ENCODE data around the gene LRRIQ4.

Gene LRRIQ4

DNA sequence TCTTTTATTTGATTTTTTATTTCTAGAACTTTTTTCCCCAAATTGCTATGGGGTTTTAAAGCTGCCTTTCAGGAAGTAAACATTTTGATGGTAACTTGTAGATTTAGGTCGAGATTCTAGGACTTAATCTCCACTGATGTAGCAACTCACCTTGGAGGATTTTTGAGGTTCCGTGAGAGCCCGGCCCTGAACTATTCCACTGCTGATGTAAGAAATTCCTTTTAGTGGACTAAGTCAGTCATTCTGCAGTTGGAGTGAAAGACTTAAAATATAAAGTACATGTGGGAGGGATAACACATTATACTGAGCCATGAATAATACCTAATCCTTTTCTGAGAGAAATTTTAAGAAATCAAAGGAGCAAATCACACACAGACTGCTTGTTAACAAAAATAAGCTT, 12.6 kb downstream of the LRRIQ4 start:
- Mint-ChIP-seq H3K27me3 (no peaks in the 10 kb centered on the region), H3K27ac (no peak overlapping the region), H3K36me3 (ENCODE audit: low read depth) (no peaks in the 10 kb centered on the region), H3K9me3 (no peaks in the 10 kb centered on the region), H3K4me1 (ENCODE audit: low read depth) (no peaks in the 10 kb centered on the region), H3K4me3 (no peak overlapping the region)

DNA sequence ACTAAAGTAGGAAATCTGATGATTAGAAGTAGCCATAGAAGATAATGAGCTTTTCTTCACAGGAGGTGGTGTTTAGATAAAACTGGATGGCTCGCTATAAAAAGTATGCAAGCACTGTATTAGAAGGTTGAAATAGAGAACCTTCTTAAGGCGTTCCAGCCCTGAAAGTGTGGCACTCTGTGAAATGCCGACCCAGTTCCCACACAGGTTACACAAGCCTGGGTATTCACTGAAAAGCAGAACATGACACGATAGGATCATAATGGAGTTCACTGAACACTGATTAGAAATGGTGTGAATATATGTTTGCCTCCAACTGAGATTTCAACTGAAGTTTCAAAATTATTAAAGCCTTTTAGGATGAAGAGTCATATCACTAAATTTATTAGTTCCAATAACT, 15.0 kb downstream of the LRRIQ4 start:
- Mint-ChIP-seq H3K27me3 (no peaks in the 10 kb centered on the region), H3K4me1 (ENCODE audit: low read depth) (no peaks in the 10 kb centered on the region), H3K4me3 (no peak overlapping the region), H3K27ac (no peak overlapping the region), H3K9me3 (no peaks in the 10 kb centered on the region), H3K36me3 (ENCODE audit: low read depth) (no peaks in the 10 kb centered on the region)

DNA sequence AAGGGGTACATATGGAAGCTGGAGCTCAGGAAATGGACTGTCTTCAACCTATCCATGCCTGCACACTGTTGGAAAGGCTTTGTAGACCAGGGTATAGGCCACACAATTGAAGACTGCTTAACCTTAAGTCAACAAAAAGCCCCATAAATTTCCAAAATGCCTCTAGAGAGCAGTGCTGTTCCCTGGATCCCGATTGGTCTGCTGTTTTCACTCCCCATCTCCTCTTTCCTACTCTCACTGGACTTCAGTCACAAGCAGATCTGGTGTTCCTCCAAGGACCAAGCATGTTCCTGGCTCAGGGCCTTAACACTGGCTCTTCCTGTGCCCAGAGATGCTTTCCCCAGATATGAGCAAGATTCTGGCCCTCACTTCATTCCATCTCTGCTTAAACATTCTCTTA, 22.9 kb downstream of the LRRIQ4 start:
- Mint-ChIP-seq H3K9me3 (no peaks in the 10 kb centered on the region), H3K27ac (no peak overlapping the region), H3K4me1 (ENCODE audit: low read depth) (peaks cover 4% of the 10 kb centered on the region), H3K27me3 (peaks cover 3% of the 10 kb centered on the region), H3K4me3 (no peak overlapping the region), H3K36me3 (ENCODE audit: low read depth) (no peaks in the 10 kb centered on the region)

DNA sequence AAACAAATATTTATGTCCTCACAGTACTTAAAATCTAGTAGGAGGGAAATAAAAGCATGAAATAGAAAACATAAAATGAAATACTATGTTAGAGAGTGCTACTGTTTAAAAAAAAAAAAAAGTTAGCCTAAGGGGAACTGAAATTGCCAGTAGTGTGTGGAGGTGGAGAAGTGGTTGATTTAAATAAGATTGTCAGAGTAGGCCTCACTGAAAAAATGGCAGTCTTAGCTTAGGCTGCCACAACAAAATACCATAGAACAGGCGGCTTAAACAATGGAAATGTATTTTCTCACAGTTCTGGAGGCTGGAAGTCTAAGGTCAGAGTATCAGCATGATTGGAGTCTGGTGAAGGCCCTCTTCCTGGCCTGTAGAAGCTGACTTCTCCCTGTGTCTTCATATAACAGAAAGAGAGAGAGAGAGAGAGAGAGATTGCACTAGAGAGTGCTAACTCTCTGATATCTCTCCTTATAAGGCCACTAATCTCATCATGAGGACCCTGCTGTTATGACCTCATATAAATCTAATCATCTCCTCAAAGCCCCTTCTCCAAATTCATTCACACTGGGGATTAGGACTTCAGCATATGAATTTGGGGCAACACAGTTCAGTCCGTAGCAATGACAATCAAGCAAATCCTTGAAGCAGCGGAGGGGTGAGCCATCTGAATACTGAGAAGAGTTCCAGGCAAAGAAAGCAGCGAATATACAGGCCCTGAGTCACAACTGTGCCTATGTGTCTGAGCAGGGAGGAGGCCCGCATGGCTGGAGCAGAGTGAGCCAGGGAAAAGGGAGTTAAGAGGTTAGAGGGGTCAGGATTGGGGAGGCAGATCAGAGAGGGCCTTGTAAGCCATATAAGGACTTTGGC, 23.6 kb downstream of the LRRIQ4 start:
- H3K9me3 Mint-ChIP-seq: no peaks in the 10 kb centered on the region
- no peak overlapping the region for H3K27ac Mint-ChIP-seq
- no peak overlapping the region for H3K4me3 Mint-ChIP-seq
- H3K4me1 Mint-ChIP-seq (ENCODE audit: low read depth): peaks cover 4% of the 10 kb centered on the region
- no peaks in the 10 kb centered on the region for H3K36me3 Mint-ChIP-seq (ENCODE audit: low read depth)
- peaks cover 3% of the 10 kb centered on the region for H3K27me3 Mint-ChIP-seq

DNA sequence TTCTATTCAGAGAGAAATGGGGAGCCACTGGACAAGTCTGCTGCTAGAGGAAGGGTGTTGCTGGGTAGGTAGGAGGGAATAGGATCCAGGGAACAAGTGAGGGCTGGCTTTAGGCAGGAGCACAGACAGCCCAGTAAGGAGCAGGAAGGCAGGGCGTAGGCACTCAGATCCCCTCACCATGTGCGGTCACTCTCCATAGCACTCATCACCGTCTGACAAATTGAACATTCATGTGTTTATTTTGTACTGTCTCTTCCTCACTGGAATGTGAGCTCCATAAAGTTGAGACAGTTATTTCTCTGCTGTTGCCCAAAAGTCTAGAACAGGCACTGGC, 24.2 kb downstream of the LRRIQ4 start:
- H3K9me3 Mint-ChIP-seq: no peaks in the 10 kb centered on the region
- H3K27me3 Mint-ChIP-seq: peaks cover 3% of the 10 kb centered on the region
- peaks cover 4% of the 10 kb centered on the region for H3K4me1 Mint-ChIP-seq (ENCODE audit: low read depth)
- H3K4me3 Mint-ChIP-seq: no peak overlapping the region
- no peaks in the 10 kb centered on the region for H3K36me3 Mint-ChIP-seq (ENCODE audit: low read depth)
- no peak overlapping the region for H3K27ac Mint-ChIP-seq

DNA sequence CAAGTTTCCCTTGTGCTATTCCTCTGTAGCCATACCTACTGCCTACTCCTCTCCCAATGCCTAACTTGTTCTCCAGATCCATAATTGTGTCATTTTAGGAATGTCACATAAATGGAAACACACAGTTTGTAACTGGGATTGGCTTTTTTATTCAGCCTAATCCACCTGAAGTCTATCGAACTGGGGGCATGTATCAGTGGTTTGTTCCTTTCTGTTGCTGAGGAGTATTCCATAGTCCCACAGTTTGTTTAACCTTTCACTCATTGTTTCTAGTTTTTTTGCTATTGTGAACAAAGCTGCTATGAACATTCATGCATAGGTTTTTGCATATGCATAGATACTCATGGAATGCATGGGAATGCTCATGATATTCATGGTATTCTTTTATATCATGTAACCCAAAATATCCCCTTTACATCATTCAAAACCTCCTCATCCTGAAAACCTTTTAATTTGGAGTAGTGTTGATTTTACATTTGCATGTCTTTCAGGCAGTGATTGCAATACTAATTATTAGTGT, 25.9 kb downstream of the LRRIQ4 start:
- no peak overlapping the region for H3K4me3 Mint-ChIP-seq
- peaks cover 3% of the 10 kb centered on the region for H3K27me3 Mint-ChIP-seq
- H3K9me3 Mint-ChIP-seq: no peaks in the 10 kb centered on the region
- no peak overlapping the region for H3K27ac Mint-ChIP-seq
- H3K4me1 Mint-ChIP-seq (ENCODE audit: low read depth): peaks cover 4% of the 10 kb centered on the region
- no peaks in the 10 kb centered on the region for H3K36me3 Mint-ChIP-seq (ENCODE audit: low read depth)

DNA sequence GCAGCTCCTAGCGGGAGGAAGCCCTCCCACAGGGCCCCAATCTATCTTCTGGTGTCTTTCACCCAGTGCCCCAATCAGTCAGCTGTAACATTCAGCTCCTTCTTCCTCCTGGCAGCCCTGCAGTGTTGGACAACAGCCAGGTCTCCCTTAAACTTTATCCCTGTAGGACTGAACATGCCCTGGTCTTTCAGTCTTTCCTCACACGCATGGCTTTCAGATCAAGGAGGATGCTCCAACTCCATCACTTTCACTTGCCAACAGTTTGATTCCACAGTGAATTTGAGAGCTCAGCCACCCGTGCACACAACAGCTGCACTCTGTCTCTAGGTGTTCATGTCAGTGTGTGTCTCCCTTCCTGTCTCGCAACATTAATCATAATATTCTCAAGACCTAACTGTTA, 28.5 kb downstream of the LRRIQ4 start:
- Mint-ChIP-seq H3K9me3 (no peaks in the 10 kb centered on the region), H3K36me3 (ENCODE audit: low read depth) (no peaks in the 10 kb centered on the region), H3K27ac (no peak overlapping the region), H3K4me3 (no peak overlapping the region), H3K27me3 (peaks cover 3% of the 10 kb centered on the region), H3K4me1 (ENCODE audit: low read depth) (no peaks in the 10 kb centered on the region)

DNA sequence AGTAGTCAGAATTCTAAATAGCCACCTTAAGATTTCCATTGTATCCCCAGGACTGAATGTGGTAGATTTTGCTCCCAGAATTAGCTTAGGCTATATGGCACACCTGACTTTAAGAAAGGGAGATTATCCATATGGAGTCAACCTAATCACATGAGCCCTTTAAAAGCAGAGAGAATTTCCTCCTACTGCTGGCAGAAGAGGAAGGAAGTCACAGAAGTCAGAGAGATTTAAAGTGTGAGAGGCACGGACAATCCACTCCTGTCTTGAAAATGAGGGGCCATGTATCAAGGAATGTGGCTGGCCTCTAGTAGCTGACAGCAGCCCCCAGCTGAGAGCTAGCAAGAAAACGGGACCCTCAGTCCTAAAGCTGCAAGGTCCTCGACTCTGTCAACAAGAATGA, 30.3 kb downstream of the LRRIQ4 start:
- H3K9me3 Mint-ChIP-seq: no peaks in the 10 kb centered on the region
- H3K4me3 Mint-ChIP-seq: no peak overlapping the region
- peaks cover 3% of the 10 kb centered on the region for H3K4me1 Mint-ChIP-seq (ENCODE audit: low read depth)
- no peaks in the 10 kb centered on the region for H3K36me3 Mint-ChIP-seq (ENCODE audit: low read depth)
- no peak overlapping the region for H3K27ac Mint-ChIP-seq
- peaks cover 3% of the 10 kb centered on the region for H3K27me3 Mint-ChIP-seq

DNA sequence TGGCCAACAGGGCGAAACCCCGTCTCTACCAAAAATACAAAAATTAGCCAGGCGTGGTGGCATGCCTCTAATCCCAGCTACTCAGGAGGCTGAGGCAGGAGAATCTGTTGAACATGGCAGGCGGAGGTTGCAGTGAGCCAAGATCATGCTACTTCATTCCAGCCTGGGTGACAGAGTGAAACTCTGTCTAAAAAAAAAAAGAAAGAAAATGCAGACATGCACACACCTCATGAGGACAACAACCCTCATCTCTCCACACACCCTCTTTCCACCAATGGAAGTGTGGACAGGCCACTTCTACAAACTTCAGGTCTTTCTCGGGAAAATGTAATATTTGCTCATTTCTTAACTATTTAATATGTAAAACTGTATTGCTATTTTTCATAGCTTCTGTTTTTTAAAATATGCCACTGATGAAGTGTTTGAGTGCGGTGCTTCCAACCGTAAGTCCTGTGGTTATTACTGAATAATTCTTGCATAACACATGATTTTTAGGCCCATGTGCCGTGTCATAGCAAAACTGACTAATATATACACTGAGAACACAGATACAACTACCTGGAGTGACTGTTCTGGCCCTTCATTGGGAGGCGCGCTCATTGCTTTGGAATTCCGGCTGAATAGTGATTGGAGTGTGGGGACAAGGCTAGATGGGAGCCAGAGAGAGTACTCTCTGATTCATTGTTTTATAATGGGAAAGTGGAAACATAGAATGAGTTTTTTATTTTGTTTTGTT, 34.0 kb downstream of the LRRIQ4 start:
- no peaks in the 10 kb centered on the region for H3K9me3 Mint-ChIP-seq
- no peak overlapping the region for H3K4me3 Mint-ChIP-seq
- no peaks in the 10 kb centered on the region for H3K27me3 Mint-ChIP-seq
- H3K27ac Mint-ChIP-seq: no peak overlapping the region
- H3K4me1 Mint-ChIP-seq (ENCODE audit: low read depth): peaks cover 3% of the 10 kb centered on the region
- H3K36me3 Mint-ChIP-seq (ENCODE audit: low read depth): no peaks in the 10 kb centered on the region

DNA sequence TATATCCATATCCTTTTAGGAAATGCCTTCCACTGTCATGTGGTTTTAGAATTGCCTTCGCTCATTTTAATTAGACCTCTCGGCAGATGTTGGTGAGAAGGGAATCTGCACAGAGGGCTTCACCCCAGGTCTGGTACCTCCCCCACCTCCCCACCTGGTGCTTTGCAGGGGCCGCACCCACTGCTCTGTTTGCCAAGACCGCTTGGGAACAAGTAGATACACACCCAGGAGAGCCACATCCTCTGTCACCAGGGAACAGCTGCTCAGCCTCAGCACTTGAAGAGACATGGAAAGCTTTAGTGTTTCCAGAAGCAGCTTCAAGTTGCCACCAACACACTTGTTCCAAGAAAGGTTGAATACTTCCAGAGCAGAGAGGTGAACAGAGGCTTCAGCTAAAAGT, 35.2 kb downstream of the LRRIQ4 start:
- no peak overlapping the region for H3K4me3 Mint-ChIP-seq
- H3K9me3 Mint-ChIP-seq: no peaks in the 10 kb centered on the region

DNA sequence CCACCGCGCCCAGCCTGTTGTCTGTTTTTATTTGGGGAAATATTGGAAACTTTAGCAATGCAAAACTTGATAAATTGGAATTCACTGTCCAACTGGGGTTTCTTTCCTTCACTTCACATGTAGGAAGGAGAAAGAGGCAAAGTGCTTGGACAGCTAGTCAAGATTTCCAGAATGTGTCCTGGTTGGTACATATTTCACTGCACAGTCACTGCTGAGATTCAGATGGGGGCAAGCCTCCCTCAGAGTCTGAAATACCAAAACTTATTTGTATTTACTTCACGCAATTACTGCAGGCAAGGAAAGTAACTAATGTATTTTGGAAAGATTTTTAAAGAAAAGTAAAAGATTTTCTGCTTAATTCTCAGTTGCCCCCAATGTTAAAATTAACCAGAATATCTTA, 36.1 kb downstream of the LRRIQ4 start:
- H3K4me1 Mint-ChIP-seq (ENCODE audit: low read depth): peaks cover 3% of the 10 kb centered on the region
- H3K9me3 Mint-ChIP-seq: no peaks in the 10 kb centered on the region
- H3K4me3 Mint-ChIP-seq: no peak overlapping the region
- no peaks in the 10 kb centered on the region for H3K27me3 Mint-ChIP-seq
- no peak overlapping the region for H3K27ac Mint-ChIP-seq
- no peaks in the 10 kb centered on the region for H3K36me3 Mint-ChIP-seq (ENCODE audit: low read depth)

More for the DNA sequence above, 35.2 kb downstream of the LRRIQ4 start:
- H3K27ac Mint-ChIP-seq: no peak overlapping the region
- peaks cover 3% of the 10 kb centered on the region for H3K4me1 Mint-ChIP-seq (ENCODE audit: low read depth)
- H3K27me3 Mint-ChIP-seq: no peaks in the 10 kb centered on the region
- no peaks in the 10 kb centered on the region for H3K36me3 Mint-ChIP-seq (ENCODE audit: low read depth)

DNA sequence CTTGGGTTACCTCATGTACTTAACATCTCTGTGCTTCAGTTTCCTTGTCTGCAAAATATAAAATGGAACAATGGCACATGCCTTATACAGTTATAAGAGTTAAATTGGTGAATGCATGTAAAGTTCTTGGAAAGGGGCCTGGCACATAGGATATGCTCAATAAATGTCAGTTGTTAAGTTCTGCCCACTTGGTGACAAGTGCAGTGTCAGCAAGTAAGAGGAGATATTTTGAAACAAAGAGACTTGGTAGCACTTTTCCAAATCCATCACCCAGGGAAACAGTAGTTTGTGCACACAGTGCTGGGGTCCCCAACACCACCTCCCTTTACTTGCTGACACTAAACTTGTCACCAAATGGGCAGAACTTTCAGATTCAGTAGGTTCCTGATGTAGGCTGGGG, 37.9 kb downstream of the LRRIQ4 start:
- Mint-ChIP-seq H3K4me3 (no peak overlapping the region), H3K27me3 (no peaks in the 10 kb centered on the region), H3K4me1 (ENCODE audit: low read depth) (peaks cover 3% of the 10 kb centered on the region), H3K9me3 (no peaks in the 10 kb centered on the region), H3K36me3 (ENCODE audit: low read depth) (no peaks in the 10 kb centered on the region), H3K27ac (no peak overlapping the region)

DNA sequence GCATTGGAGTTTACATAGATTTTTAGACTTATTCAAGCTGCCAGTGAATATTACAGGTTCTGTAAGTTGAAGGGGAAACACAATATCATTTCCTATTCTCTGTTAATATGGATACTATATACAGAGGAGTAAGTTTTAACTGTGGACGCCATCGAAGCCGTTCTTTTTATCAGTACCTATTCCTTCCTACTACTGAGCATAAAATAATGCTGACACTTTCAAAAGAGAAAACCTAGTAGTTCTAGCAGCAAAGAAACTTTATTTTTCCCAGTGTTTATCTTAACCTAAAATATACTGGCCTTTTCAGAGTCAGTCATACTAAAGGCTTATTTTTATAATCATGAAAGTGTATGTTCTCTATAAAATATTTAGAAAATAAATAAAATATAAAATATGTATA, 42.8 kb downstream of the LRRIQ4 start:
- Mint-ChIP-seq H3K27me3 (peaks cover 15% of the 10 kb centered on the region), H3K9me3 (no peaks in the 10 kb centered on the region), H3K36me3 (ENCODE audit: low read depth) (no peaks in the 10 kb centered on the region), H3K4me3 (no peak overlapping the region), H3K27ac (no peak overlapping the region), H3K4me1 (ENCODE audit: low read depth) (no peaks in the 10 kb centered on the region)

DNA sequence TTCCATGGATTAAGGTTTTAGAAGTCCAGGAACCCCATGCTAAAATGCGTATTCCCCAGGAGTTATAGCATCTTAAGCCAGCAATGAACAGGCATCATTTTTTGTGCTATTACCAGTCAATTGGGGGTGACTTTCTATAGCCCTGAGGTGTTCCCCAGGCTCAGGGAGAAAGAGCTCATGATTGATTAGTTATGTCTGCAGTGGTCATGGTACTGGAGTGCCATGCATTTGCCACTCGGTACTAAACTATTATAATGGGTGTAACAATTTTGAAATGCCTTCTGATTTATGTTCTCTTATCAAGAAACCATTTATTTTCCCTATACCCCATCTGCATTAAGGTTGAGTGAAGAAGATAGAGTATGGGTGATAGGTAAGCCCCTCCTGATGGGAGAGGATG, 45.1 kb downstream of the LRRIQ4 start:
- H3K4me1 Mint-ChIP-seq (ENCODE audit: low read depth): no peaks in the 10 kb centered on the region
- peaks cover 15% of the 10 kb centered on the region for H3K27me3 Mint-ChIP-seq
- no peak overlapping the region for H3K27ac Mint-ChIP-seq
- no peak overlapping the region for H3K4me3 Mint-ChIP-seq
- no peaks in the 10 kb centered on the region for H3K9me3 Mint-ChIP-seq
- no peaks in the 10 kb centered on the region for H3K36me3 Mint-ChIP-seq (ENCODE audit: low read depth)

DNA sequence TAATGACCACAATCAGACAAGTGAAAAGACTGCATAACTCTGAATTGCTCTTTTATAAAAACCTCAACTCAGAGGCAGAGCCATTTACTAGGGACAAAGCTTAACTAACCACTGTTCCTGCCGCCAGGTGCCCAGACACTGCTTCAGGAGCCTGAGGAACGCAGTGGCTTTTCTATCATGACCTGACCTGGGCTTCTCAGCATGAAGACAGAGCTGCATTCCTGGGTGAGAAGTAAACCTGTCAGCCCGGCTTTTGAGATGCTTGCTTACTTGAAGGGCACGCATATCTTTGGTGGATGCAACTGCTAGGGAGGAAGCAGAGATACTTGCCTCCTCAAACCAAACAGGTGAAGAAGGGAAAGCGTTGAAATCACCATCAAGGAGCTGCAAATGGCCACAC, 49.2 kb downstream of the LRRIQ4 start:
- Mint-ChIP-seq H3K4me1 (ENCODE audit: low read depth) (peaks cover 25% of the 10 kb centered on the region), H3K27ac (no peak overlapping the region), H3K4me3 (no peak overlapping the region), H3K9me3 (no peaks in the 10 kb centered on the region), H3K27me3 (peaks cover 7% of the 10 kb centered on the region), H3K36me3 (ENCODE audit: low read depth) (no peaks in the 10 kb centered on the region)

All from stimulated activated naive CD8-positive, alpha-beta T cell treated with anti-CD3 and anti-CD28 coated beads, Interleukin-15, Interleukin-2, amounts not matched to agents 100 ng/mL and 50 ng/mL, for 24 hours (primary cell).